Astrocyte of the spinal cord (primary cell): ENCODE measurements around the gene BOD1.
"Not testable (repeated sequence)": the region's sequence is repeated elsewhere in the genome, so short reads cannot be mapped to it uniquely, and the experiment has no call there.

Source experiments
- DNase-seq: peaks from one replicate; pipeline ENCODE4 v3.0.0; 2011; ENCODE audit warnings: low read depth, low spot score
- H3K4me3 ChIP-seq: 2 replicates; pipeline ENCODE4 v1.5.1; 2011; ENCODE audit warnings: low read depth, mild to moderate bottlenecking, low read length, moderate library complexity
- in situ Hi-C: cut with HindIII; loops from 2 replicates; pipeline ENCODE4 v1.10.0; 2017; ENCODE audit warnings: low sequenced_read_pairs
- TF ChIP-seq, protein P1 (sequence below): IDR thresholded peaks from 2 replicates; pipeline ENCODE4 v1.5.1; 2012; ENCODE audit warnings: low read depth, mild to moderate bottlenecking, low read length, inconsistent platforms

Gene BOD1

DNA sequence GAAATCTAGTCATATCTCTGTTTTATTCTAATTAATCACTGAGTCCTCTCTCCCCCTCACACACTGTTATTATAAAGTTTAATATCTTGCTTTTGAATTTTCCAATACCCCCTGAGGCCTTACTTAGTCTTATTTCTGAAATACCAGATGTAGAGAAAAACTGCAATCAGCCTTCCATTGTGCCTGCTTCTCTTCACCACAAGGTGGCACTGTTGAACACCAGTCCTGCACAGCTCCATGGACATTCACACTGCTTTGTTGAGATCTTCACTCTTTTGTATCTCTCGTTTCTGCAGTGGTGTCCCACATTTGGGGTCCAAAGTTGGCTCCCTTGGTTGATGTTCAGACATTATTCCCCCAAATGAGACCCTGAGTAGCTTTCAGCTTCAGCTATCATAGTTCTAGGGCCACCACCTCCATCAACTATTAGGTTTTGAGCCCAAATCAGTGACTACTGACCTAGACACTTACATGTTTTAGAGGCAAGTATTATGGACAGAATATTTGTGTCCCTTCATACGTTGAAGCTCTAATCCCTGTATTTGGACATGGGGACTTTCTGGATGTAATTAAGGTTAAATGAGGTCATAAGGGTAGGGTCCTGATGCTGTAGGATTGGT, 24.3 kb downstream of the BOD1 start:
- TF ChIP-seq, protein P1, sequence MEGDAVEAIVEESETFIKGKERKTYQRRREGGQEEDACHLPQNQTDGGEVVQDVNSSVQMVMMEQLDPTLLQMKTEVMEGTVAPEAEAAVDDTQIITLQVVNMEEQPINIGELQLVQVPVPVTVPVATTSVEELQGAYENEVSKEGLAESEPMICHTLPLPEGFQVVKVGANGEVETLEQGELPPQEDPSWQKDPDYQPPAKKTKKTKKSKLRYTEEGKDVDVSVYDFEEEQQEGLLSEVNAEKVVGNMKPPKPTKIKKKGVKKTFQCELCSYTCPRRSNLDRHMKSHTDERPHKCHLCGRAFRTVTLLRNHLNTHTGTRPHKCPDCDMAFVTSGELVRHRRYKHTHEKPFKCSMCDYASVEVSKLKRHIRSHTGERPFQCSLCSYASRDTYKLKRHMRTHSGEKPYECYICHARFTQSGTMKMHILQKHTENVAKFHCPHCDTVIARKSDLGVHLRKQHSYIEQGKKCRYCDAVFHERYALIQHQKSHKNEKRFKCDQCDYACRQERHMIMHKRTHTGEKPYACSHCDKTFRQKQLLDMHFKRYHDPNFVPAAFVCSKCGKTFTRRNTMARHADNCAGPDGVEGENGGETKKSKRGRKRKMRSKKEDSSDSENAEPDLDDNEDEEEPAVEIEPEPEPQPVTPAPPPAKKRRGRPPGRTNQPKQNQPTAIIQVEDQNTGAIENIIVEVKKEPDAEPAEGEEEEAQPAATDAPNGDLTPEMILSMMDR = peak; percentile 47
- in situ Hi-C loops = no loop called here
- no peak overlapping the region for H3K4me3 ChIP-seq
- DNase-seq = no peak

DNA sequence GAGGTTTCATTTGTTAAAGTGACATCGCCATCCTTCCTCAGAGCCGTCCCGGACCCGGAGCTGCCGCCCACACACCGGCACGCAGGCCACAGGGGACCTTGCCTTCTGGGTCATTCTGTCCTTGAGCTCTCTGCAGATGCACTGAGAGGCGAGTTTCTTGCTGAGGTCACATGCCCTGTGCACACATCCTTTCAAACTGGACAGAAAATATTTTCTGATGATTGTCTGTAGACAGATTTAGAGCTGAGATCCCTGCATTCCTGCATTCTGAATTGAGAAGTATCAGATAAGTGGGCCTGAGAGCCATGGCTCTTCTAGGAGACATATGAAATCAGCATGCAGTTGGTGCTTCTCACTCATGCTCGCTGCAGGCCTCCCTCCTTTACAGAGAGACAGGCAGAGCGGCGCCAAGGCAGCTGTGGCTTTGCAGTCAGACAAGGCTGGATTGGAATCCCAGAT, 25.4 kb downstream of the BOD1 start:
- H3K4me3 ChIP-seq = no peak overlapping the region
- no peak for DNase-seq
- TF ChIP-seq, protein P1 = no peak
- in situ Hi-C loops = no loop called here

DNA sequence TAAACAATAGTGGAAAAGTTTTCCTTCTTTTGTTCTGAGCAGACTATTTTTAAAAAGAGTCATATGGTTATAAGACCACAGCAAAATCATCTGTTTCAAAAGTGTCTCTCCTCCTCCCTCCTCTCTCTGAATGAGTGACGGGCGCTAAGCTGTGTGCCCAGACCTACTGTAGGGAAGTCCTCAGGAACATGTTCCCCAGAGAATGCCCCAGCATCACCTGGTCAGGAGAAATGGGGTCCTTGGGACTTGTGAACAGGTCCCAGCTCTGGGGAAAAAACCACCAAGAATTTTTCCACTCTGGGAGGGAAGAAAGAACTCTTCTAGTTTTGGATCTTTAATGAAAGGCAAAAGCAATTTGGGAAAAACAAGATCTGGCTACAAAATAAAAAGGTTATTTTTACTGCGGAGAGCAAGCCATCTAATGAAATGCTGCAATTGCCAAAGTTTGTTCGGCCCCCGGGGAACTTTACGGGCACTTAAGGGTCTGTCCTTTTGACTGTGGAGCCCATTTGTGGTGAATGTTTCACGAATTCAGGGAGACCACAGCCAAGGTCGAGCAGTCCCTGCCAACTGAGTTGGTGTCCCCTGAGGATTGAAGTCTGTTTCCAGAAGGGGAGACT, 25.9 kb downstream of the BOD1 start:
- DNase-seq = no peak
- H3K4me3 ChIP-seq = no peak overlapping the region
- TF ChIP-seq, protein P1 = no peak
- in situ Hi-C loops = no loop called here

DNA sequence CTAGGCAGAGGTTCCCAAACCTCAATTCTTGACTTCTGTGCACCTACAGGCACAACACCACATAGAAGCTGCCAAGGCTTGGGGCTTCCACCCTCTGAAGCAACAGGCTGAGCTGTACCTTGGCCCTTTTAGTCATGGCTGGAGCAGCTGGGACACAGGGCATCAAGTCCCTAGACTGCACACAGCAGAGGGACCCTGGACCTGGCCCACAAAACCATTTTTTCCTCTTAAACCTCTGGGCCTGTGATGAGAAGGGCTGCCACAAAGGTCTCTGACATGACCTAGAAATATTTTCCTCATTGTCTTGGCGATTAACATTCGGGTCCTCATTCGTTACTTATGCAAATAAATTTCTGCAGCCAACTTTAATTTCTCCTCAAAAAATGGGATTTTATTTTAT, 30.3 kb downstream of the BOD1 start:
- in situ Hi-C loops, DNase-seq, H3K4me3 ChIP-seq: not testable (repeated sequence)

DNA sequence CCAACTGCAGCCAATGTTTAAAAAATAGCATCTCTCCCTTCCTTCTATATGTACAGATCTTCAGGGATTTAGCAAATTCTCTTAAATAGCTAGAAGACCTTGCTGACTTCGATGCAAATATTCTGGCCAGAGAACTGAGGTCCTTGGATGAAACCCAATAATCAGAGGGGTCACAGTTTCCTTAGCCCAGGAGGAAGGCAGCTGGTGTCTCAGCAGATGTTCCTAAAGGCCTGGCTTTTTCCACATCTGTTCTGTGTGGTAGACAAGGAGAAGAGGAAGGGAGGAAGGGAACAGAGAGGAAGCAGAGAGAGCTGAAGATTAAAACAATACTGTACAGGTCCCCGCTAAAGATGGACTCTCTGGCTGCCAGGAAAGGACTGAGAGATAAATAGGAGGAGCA, 33.1 kb downstream of the BOD1 start:
- no peak overlapping the region for H3K4me3 ChIP-seq
- TF ChIP-seq, protein P1 = no peak
- in situ Hi-C loops = no loop called here
- DNase-seq = no peak

DNA sequence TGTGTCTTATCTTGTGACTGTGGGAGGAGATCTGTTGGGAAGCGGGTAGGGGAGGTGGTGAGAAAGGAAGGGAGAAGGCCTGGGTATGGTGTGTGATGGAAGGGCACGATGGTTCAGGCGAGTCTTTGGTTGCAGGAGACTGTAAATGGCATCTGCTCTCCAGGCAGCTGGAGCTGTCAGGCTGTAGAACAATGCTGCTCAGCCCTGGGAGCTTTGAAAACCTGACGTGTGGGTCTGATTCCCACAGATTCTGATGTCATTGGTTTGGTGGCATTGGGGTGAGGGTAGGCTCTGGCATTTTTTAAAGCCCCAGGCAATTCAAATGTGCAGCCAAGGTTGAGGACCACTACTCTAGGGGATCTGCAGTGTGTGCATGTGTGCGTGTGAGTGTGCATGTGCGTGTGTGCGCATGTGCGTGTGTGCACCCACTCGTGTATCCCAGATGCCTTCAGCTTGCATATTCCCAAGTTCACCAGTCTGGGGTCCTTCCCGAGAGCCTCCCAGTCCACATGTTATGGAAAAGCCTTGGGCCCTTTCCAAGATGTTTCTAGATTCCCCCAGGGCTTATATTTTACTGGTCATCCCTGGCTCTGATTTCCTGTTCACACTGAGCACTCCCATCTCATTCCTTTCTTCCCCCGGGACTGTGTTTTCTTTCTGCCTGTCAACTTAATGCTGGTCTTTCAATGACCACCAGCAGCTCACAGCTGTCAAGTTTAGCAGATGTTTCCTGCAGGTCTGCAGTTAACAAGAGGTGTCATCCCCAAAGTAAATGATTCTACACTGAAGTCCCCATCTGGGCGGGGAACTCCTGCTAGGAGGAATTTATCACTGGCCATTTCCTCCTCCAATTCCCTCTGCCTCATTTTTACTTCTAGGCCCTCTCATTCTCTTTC, 34.0 kb downstream of the BOD1 start:
- TF ChIP-seq, protein P1 = no peak
- no peak overlapping the region for H3K4me3 ChIP-seq
- no peak for DNase-seq
- in situ Hi-C loops = no loop called here
